GM23338 (cell line): ENCODE results near the gene GRM8. TPM values are rescaled to one million over a fixed set of nuclear protein-coding genes. Genes with fewer than 3 reads are reported as not detected.

Source experiments
- ATAC-seq: fragments of 200-7000 bp; cut with Tn5 transposase; 3 replicates; pipeline ENCODE4 v1.9.1; 2020
- DNase-seq: peaks from one replicate; pipeline ENCODE4 v3.0.0-alpha.2; 2015; ENCODE audit warnings: low spot score
- H2AFZ ChIP-seq: fragments of 200-600 bp; sonication (generic); 2 replicates; pipeline ENCODE4 v1.8.0; 2016; ENCODE audit warnings: antibody characterized with exemption, mild to moderate bottlenecking, moderate library complexity
- H3F3A ChIP-seq: fragments of 200-600 bp; sonication (generic); replicated peaks from 2 replicates; pipeline ENCODE4 v1.8.0; 2017; ENCODE audit warnings: antibody characterized with exemption, mixed run types, low read depth
- H3K27ac ChIP-seq: fragments of 200-600 bp; sonication (generic); 2 replicates; pipeline ENCODE4 v1.6.1; 2016; ENCODE audit warnings: low read depth
- H3K27me3 ChIP-seq: fragments of 200-600 bp; sonication (generic); 2 replicates; pipeline ENCODE4 v1.8.0; 2016; ENCODE audit warnings: mild to moderate bottlenecking, mixed run types, moderate library complexity; ENCODE audit not compliant: insufficient read depth
- H3K36me3 ChIP-seq: fragments of 200-600 bp; sonication (generic); 2 replicates; pipeline ENCODE4 v1.8.0; 2016; ENCODE audit warnings: mild to moderate bottlenecking; ENCODE audit not compliant: insufficient read depth
- H3K4me1 ChIP-seq: fragments of 200-600 bp; sonication (generic); 2 replicates; pipeline ENCODE4 v1.8.0; 2016; ENCODE audit warnings: mild to moderate bottlenecking, moderate library complexity; ENCODE audit not compliant: insufficient read depth
- H3K4me2 ChIP-seq: fragments of 200-600 bp; sonication (generic); 2 replicates; pipeline ENCODE4 v1.7.1; 2017; ENCODE audit warnings: mixed run types
- H3K4me3 ChIP-seq: fragments of 200-600 bp; sonication (generic); 2 replicates; pipeline ENCODE4 v1.6.1; 2016; ENCODE audit warnings: mixed run types
- H3K79me2 ChIP-seq: fragments of 200-600 bp; sonication (generic); replicated peaks from 2 replicates; pipeline ENCODE4 v1.8.0; 2017; ENCODE audit warnings: mild to moderate bottlenecking; ENCODE audit not compliant: insufficient read depth
- H3K9me2 ChIP-seq: fragments of 200-600 bp; sonication (generic); 2 replicates; pipeline ENCODE4 v1.8.0; 2017; ENCODE audit not compliant: insufficient read depth
- H4K20me1 ChIP-seq: fragments of 200-600 bp; sonication (generic); replicated peaks from 2 replicates; pipeline ENCODE4 v1.8.0; 2017; ENCODE audit warnings: mild to moderate bottlenecking; ENCODE audit not compliant: insufficient read depth
- H3K27ac Mint-ChIP-seq: 2 replicates; pipeline ENCODE4 v1.8.0; 2020; ENCODE audit warnings: inconsistent platforms, mild to moderate bottlenecking, moderate library complexity, mixed read lengths
- H3K27me3 Mint-ChIP-seq: 3 replicates; pipeline ENCODE4 v1.8.0; 2022; ENCODE audit warnings: low read depth, mild to moderate bottlenecking, moderate library complexity, mixed read lengths, inconsistent platforms; ENCODE audit not compliant: insufficient read depth, poor library complexity
- H3K36me3 Mint-ChIP-seq: 3 replicates; pipeline ENCODE4 v1.8.0; 2021; ENCODE audit warnings: low read depth, mild to moderate bottlenecking, inconsistent platforms, moderate library complexity, mixed read lengths
- H3K4me1 Mint-ChIP-seq: 3 replicates; pipeline ENCODE4 v1.8.0; 2020; ENCODE audit warnings: mild to moderate bottlenecking, inconsistent platforms, mixed read lengths
- H3K4me3 Mint-ChIP-seq: 3 replicates; pipeline ENCODE4 v1.8.0; 2021; ENCODE audit warnings: moderate library complexity, mild to moderate bottlenecking, inconsistent platforms, mixed read lengths
- H3K9me3 Mint-ChIP-seq: 3 replicates; pipeline ENCODE4 v1.8.0; 2020; ENCODE audit warnings: moderate library complexity, mild to moderate bottlenecking, inconsistent platforms, mixed read lengths
- CREB1 ChIP-seq: fragments of 250-450 bp; sonication (Bioruptor Pico); IDR thresholded peaks from 2 replicates; pipeline ENCODE4 v1.5.0; 2020; ENCODE audit warnings: low read depth, mild to moderate bottlenecking, moderate library complexity
- EZH2 ChIP-seq: fragments of 200-600 bp; sonication (generic); IDR thresholded peaks from one replicate; pipeline ENCODE4 v1.8.0; 2017; ENCODE audit warnings: antibody characterized with exemption, mild to moderate bottlenecking, low read depth; ENCODE audit not compliant: unreplicated experiment
- EZH2phosphoT487 ChIP-seq: fragments of 200-600 bp; sonication (generic); IDR thresholded peaks from one replicate; pipeline ENCODE4 v1.8.1; 2018; ENCODE audit warnings: antibody characterized with exemption; ENCODE audit not compliant: unreplicated experiment
- JUNB ChIP-seq: IDR thresholded peaks from one replicate; pipeline ENCODE4 v1.6.1; 2016; ENCODE audit warnings: antibody characterized with exemption; ENCODE audit not compliant: unreplicated experiment
- NANOG ChIP-seq: IDR thresholded peaks from 2 replicates; pipeline ENCODE4 v1.6.1; 2016; ENCODE audit warnings: antibody characterized with exemption, borderline replicate concordance
- POLR2AphosphoS5 ChIP-seq: IDR thresholded peaks from 2 replicates; pipeline ENCODE4 v1.6.1; 2016; ENCODE audit warnings: antibody characterized with exemption, low read depth
- STAT1 ChIP-seq: IDR thresholded peaks from one replicate; pipeline ENCODE4 v1.6.1; 2016; ENCODE audit warnings: antibody characterized with exemption; ENCODE audit not compliant: unreplicated experiment
- ZNF114 ChIP-seq: fragments of 250-450 bp; sonication (Bioruptor Pico); IDR thresholded peaks from 2 replicates; pipeline ENCODE4 v1.5.0; 2020; ENCODE audit warnings: mild to moderate bottlenecking, moderate library complexity
- ZNF331 ChIP-seq: fragments of 250-450 bp; sonication (Bioruptor Pico); IDR thresholded peaks from 2 replicates; pipeline ENCODE4 v1.5.0; 2020; ENCODE audit warnings: low read depth, mild to moderate bottlenecking, moderate library complexity
- polyA plus RNA-seq: library from polyadenylated mRNA; unstranded; fragments of >200 nt; fragmentation: Nextera tagmentation; extraction: Ambion mirVana; gene quantifications from 2 replicates; pipeline ENCODE4 v1.2.1, GENCODE V29; 2016
- total RNA-seq: library from RNA; depleted of rRNA; stranded (reverse); fragments of >200 nt; shearing (Covaris generic); gene quantifications from 2 replicates; pipeline ENCODE4 v1.2.3, GENCODE V29; 2014
- TF ChIP-seq, protein P1 (sequence below), 2 experiments: fragments of 200-600 bp in 1 of 2; sonication (generic) in 1 of 2; conservative IDR thresholded peaks; 2 replicates each; pipeline versions ENCODE4 v1.5.1 to v1.6.1; 2016 to 2017; ENCODE audit warnings: antibody characterized with exemption in 2 of 2, low read depth in 2 of 2, mild to moderate bottlenecking in 2 of 2, moderate library complexity in 1 of 2
- TF ChIP-seq, protein P2 (sequence below): fragments of 250-450 bp; sonication (Bioruptor Pico); IDR thresholded peaks from 2 replicates; pipeline ENCODE4 v1.5.0; 2020; ENCODE audit warnings: mild to moderate bottlenecking, moderate library complexity
- TF ChIP-seq, protein P3 (sequence below): IDR thresholded peaks from one replicate; pipeline ENCODE4 v1.6.1; 2018; ENCODE audit warnings: antibody characterized with exemption; ENCODE audit not compliant: unreplicated experiment
- TF ChIP-seq, protein P4 (sequence below): IDR thresholded peaks from 2 replicates; pipeline ENCODE4 v1.6.1; 2016; ENCODE audit warnings: antibody characterized with exemption

The GRM8 gene
- total and polyA plus RNA-seq, 2 experiments from 2014 or later = 1.9 to 6.6 TPM

GRCh38 chr7:126842451-126842850 lies 410.3 kb downstream of the GRM8 start:
- Mint-ChIP-seq H3K9me3 (no peaks in the 10 kb centered on the region), H3K27me3 (no peaks in the 10 kb centered on the region), H3K36me3 (no peaks in the 10 kb centered on the region), H3K4me3 (no peak overlapping the region), H3K4me1 (no peaks in the 10 kb centered on the region), H3K27ac (no peak overlapping the region)
- H2AFZ ChIP-seq = no peak overlapping the region
- DNase-seq = no peak
- no peaks in the 10 kb centered on the region for H3F3A ChIP-seq
- no peak overlapping the region for H3K27ac ChIP-seq
- no peak overlapping the region for H3K4me2 ChIP-seq
- H3K79me2 ChIP-seq = no peaks in the 10 kb centered on the region
- no peaks in the 10 kb centered on the region for H3K9me2 ChIP-seq
- no peaks in the 10 kb centered on the region for H3K36me3 ChIP-seq
- no peak overlapping the region for H3K4me3 ChIP-seq
- no peaks in the 10 kb centered on the region for H3K4me1 ChIP-seq
- H3K27me3 ChIP-seq = no peaks in the 10 kb centered on the region
- no peak for TF ChIP-seq POLR2AphosphoS5
- TF ChIP-seq CREB1 (CRISPR knock-in tag) = no peak
- no peak for TF ChIP-seq EZH2phosphoT487
- TF ChIP-seq, protein P1, sequence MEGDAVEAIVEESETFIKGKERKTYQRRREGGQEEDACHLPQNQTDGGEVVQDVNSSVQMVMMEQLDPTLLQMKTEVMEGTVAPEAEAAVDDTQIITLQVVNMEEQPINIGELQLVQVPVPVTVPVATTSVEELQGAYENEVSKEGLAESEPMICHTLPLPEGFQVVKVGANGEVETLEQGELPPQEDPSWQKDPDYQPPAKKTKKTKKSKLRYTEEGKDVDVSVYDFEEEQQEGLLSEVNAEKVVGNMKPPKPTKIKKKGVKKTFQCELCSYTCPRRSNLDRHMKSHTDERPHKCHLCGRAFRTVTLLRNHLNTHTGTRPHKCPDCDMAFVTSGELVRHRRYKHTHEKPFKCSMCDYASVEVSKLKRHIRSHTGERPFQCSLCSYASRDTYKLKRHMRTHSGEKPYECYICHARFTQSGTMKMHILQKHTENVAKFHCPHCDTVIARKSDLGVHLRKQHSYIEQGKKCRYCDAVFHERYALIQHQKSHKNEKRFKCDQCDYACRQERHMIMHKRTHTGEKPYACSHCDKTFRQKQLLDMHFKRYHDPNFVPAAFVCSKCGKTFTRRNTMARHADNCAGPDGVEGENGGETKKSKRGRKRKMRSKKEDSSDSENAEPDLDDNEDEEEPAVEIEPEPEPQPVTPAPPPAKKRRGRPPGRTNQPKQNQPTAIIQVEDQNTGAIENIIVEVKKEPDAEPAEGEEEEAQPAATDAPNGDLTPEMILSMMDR (conservative IDR thresholded peaks at IDR 0.05; ENCODE audit: low read depth in 2 of 2) = no peak
- TF ChIP-seq, protein P2, sequence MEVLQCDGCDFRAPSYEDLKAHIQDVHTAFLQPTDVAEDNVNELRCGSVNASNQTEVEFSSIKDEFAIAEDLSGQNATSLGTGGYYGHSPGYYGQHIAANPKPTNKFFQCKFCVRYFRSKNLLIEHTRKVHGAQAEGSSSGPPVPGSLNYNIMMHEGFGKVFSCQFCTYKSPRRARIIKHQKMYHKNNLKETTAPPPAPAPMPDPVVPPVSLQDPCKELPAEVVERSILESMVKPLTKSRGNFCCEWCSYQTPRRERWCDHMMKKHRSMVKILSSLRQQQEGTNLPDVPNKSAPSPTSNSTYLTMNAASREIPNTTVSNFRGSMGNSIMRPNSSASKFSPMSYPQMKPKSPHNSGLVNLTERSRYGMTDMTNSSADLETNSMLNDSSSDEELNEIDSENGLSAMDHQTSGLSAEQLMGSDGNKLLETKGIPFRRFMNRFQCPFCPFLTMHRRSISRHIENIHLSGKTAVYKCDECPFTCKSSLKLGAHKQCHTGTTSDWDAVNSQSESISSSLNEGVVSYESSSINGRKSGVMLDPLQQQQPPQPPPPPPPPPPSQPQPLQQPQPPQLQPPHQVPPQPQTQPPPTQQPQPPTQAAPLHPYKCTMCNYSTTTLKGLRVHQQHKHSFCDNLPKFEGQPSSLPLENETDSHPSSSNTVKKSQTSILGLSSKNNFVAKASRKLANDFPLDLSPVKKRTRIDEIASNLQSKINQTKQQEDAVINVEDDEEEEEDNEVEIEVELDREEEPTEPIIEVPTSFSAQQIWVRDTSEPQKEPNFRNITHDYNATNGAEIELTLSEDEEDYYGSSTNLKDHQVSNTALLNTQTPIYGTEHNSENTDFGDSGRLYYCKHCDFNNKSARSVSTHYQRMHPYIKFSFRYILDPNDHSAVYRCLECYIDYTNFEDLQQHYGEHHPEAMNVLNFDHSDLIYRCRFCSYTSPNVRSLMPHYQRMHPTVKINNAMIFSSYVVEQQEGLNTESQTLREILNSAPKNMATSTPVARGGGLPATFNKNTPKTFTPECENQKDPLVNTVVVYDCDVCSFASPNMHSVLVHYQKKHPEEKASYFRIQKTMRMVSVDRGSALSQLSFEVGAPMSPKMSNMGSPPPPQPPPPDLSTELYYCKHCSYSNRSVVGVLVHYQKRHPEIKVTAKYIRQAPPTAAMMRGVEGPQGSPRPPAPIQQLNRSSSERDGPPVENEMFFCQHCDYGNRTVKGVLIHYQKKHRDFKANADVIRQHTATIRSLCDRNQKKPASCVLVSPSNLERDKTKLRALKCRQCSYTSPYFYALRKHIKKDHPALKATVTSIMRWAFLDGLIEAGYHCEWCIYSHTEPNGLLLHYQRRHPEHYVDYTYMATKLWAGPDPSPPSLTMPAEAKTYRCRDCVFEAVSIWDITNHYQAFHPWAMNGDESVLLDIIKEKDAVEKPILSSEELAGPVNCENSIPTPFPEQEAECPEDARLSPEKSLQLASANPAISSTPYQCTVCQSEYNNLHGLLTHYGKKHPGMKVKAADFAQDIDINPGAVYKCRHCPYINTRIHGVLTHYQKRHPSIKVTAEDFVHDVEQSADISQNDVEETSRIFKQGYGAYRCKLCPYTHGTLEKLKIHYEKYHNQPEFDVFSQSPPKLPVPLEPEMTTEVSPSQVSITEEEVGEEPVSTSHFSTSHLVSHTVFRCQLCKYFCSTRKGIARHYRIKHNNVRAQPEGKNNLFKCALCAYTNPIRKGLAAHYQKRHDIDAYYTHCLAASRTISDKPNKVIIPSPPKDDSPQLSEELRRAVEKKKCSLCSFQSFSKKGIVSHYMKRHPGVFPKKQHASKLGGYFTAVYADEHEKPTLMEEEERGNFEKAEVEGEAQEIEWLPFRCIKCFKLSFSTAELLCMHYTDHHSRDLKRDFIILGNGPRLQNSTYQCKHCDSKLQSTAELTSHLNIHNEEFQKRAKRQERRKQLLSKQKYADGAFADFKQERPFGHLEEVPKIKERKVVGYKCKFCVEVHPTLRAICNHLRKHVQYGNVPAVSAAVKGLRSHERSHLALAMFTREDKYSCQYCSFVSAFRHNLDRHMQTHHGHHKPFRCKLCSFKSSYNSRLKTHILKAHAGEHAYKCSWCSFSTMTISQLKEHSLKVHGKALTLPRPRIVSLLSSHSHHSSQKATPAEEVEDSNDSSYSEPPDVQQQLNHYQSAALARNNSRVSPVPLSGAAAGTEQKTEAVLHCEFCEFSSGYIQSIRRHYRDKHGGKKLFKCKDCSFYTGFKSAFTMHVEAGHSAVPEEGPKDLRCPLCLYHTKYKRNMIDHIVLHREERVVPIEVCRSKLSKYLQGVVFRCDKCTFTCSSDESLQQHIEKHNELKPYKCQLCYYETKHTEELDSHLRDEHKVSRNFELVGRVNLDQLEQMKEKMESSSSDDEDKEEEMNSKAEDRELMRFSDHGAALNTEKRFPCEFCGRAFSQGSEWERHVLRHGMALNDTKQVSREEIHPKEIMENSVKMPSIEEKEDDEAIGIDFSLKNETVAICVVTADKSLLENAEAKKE = no peak
- TF ChIP-seq, protein P3, sequence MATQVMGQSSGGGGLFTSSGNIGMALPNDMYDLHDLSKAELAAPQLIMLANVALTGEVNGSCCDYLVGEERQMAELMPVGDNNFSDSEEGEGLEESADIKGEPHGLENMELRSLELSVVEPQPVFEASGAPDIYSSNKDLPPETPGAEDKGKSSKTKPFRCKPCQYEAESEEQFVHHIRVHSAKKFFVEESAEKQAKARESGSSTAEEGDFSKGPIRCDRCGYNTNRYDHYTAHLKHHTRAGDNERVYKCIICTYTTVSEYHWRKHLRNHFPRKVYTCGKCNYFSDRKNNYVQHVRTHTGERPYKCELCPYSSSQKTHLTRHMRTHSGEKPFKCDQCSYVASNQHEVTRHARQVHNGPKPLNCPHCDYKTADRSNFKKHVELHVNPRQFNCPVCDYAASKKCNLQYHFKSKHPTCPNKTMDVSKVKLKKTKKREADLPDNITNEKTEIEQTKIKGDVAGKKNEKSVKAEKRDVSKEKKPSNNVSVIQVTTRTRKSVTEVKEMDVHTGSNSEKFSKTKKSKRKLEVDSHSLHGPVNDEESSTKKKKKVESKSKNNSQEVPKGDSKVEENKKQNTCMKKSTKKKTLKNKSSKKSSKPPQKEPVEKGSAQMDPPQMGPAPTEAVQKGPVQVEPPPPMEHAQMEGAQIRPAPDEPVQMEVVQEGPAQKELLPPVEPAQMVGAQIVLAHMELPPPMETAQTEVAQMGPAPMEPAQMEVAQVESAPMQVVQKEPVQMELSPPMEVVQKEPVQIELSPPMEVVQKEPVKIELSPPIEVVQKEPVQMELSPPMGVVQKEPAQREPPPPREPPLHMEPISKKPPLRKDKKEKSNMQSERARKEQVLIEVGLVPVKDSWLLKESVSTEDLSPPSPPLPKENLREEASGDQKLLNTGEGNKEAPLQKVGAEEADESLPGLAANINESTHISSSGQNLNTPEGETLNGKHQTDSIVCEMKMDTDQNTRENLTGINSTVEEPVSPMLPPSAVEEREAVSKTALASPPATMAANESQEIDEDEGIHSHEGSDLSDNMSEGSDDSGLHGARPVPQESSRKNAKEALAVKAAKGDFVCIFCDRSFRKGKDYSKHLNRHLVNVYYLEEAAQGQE = no peak
- no peak for TF ChIP-seq JUNB
- TF ChIP-seq ZNF114 (CRISPR knock-in tag) = no peak
- no peak for TF ChIP-seq EZH2
- TF ChIP-seq ZNF331 (CRISPR knock-in tag) = no peak
- TF ChIP-seq, protein P4, sequence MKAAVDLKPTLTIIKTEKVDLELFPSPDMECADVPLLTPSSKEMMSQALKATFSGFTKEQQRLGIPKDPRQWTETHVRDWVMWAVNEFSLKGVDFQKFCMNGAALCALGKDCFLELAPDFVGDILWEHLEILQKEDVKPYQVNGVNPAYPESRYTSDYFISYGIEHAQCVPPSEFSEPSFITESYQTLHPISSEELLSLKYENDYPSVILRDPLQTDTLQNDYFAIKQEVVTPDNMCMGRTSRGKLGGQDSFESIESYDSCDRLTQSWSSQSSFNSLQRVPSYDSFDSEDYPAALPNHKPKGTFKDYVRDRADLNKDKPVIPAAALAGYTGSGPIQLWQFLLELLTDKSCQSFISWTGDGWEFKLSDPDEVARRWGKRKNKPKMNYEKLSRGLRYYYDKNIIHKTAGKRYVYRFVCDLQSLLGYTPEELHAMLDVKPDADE = no peak
- no peak for TF ChIP-seq STAT1
- no peak for TF ChIP-seq NANOG
- H4K20me1 ChIP-seq = no peaks in the 10 kb centered on the region
- ATAC-seq = no peak
